GM19397 (cell line): ENCODE results near the gene PRPS2.

Source experiments
- ATAC-seq: cut with Tn5 transposase; IDR thresholded peaks from one replicate; pipeline ENCODE4 v1.9.1; 2021; ENCODE audit warnings: mild to moderate bottlenecking, moderate library complexity; ENCODE audit not compliant: unreplicated experiment

Gene PRPS2

DNA sequence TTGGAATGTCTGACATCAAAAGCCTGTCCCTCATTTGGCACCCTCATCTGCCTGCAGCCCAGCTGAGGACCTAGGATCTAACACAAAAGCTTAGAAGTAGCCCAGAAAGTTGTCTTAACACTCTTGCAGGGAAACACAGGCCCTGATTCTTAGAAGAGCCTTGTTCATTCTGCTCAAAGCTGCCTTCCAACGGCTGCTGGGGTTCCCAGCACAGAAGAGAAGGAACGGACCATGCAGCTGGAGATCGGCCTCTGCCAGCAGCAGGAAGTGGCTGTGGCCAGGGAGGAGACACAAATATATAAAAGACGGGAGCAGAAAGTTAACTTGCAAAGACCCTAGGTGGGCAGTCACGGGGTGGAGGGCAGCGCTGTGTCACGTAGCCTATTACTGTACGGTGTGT, 20.4 kb downstream of the PRPS2 start:
- ATAC-seq, result no peak

DNA sequence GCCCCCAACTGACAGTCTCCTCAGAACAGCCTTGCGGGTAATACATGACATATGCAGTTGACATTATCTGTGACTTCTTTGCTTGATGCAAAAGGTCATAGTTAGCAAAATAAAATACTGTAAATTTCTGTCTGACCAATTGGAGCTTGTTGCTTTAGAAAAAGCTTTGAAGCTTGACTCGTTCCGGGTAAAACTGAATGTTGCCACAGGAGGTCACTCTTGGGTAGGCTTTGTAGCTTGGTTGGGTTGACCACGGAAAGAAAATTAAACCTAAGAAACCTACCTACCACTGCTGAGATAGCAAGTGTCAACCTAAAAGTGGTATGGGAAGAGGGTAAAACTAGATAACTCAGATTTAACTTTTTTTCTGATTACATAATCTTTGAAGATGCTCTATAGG, 23.2 kb downstream of the PRPS2 start:
- no peak for ATAC-seq

DNA sequence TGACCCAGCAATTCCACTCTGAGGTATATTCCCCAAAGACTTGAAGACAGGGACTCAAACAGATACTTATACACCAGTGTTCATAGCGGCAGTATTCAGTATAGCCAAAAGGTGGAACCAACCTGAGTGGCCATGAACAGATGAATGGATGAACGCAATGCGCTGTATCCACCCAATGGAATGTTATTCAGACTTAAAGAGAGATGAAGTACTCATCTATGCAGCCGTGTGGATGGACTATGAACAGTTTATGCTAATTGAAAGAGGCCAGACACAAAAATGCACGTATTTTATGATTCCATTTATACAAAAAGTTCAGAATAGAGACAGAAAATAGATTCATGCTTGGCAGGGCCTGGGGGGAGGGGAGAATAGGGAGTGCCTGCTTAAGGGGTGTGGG, 26.3 kb downstream of the PRPS2 start:
- ATAC-seq, result no peak

DNA sequence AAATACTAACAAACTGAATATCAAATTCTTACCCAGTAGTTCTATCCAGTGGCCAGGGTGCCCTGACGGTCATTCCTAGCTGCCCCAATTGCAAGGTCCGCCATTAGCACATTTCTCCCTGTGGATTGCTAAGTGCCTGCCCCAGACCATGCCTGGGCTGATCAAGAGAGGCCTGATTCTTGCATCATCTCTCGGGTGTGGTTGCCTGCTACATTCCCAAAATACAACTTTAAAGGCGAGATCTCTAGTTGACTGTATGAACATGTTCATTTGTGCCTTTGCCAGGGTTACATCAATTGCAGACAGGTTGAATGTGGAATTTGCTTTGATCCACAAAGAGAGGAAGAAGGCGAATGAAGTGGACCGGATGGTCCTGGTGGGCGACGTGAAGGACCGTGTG, 28.0 kb downstream of the PRPS2 start:
- ATAC-seq, result no peak

DNA sequence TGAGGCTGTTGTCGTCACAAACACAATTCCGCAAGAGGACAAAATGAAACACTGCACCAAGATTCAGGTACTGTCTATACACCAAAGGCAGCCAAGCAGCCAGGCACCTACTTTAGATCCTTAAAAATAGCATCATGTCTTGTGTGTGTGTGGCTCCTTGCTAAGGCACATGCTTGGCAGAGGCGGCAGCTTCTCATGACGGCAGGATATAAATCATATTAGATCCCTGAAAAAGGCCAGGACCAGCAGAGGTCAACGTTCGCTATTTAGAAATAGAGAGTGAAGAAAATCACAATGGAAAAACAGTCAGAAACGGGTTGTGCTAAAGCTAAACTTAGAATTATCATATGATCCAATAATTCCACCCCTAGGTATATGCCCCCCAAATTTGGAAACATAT, 29.5 kb downstream of the PRPS2 start:
- ATAC-seq, result no peak

DNA sequence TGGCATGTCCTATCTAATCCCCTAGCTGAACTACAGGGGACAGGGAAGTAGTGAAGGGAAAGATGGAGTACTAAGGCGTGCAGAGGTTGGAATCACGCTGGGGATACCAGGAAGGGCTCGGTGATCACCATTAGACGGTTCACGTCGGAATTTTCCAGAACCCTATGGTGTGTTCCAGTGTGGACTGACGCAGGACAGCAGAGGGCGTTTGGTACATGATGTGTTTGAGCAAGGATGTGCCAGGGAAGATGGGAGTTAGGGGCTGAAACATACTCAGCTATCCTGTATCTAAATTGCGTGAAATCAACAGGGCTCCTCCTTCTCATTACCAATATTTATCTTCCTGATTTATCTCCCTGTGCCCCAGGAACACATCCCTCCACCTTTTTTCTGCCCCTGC, 33.7 kb downstream of the PRPS2 start:
- no peak for ATAC-seq

DNA sequence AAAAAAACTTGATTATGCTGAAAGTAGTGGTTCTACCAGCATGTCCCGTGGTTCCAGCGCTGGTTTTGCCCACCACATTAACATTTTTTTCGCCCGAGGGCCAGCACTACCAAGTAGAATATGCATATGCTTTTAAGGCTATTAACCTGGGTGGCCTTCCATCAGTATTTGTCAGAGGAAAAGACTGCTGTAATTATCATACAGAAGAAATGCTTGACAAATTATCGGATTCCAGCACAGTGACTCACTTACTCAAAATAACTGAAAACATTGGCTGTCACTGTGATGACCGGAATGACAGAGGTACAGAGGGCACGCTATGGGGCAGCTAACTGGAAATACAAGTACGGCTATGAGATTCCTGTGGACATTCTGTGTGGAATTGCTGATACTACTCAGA, 34.6 kb downstream of the PRPS2 start:
- ATAC-seq, result no peak

DNA sequence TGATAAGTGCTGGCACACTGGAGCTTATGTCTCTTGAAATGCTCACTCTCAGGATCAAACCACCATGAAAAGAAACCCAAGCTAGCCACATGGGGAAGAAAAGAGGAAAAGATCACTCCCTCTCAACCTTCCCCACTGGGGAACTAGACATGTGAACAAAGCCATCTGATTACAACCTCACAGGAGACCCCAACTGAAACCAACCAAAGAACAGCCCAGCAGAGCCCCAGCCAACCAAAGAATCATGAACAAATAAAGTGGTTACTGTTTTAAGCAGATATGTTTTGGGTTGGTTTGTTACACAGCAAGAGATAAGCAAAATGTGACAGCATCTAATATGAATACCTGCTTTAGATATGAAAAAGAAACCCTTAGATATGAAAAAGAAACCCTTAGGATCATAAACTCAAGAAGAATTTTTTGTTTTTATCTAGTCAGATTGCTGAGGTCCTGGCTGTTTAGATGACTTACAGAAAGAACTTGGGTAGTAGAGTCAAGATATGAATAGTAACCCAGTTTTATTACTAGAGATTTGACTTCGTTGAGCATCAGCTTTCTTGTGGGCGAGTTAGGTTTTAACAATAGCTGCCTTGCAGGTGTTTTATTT, 52.0 kb downstream of the PRPS2 start:
- ATAC-seq, result no peak

DNA sequence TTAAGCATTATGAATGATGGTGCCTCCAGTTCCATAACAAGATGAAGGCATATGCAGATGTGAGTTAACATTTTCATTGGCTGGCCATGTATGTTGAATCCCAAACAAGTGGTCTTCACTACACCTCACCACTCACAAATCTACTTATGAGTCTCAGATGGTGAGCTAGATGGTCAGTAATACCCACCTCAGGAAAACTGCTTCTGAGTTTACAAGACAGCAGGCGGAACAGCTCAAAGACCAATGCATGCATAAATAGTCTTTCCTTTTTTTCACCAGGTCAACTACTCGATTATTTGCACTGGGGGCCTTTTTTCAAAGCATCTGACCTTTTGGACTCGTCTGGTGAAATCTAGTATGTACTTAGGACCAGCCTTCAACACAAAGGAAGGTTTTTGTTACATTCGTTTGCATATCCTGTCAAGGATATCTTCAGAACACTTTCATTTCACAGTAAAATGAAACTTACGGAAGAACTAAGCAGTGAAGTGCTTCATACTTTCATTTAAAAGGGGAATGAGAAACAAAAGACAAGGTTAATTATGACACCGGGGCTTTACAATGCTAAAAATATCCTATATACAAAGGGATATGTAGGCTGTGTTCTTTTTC, 52.6 kb downstream of the PRPS2 start:
- ATAC-seq, result peak; percentile 85

DNA sequence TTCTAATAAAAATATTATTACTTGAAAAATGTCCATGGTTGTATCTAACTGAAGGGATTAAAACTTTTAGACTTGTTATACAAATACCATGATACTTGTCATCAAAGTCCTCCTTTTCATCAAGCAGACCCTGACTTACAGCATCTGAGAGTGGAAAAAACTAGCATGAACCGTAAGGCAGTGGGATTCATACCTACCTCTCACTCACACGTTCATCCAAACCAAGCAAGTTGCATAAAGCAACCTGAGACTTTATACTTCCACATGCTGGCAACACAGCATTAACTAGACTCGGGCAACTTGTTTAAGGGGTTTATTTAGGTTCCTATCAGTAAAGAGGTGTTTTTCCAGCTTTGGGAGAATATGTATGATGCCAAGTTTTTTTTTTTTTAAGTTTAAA, 53.1 kb downstream of the PRPS2 start:
- peak; percentile 28 for ATAC-seq

DNA sequence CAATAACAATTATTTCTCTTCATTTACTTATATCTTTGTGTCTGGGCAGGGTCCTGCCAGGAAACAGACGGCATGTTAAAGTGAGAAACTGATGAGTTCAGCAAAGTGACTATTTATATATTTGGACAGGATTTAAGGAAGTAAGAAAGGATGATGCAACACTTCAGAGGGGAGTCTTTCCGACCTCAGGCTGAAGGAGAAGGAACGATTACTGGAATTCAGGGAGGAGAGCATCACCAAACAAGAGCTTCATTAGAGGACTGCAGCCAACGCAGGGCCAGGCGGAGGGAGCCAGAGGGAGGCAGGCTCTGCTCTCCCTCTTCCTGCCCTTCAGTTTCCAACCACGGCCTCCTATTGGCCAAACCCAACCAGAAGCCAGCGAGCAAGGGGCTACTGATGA, 74.1 kb downstream of the PRPS2 start:
- no peak for ATAC-seq

DNA sequence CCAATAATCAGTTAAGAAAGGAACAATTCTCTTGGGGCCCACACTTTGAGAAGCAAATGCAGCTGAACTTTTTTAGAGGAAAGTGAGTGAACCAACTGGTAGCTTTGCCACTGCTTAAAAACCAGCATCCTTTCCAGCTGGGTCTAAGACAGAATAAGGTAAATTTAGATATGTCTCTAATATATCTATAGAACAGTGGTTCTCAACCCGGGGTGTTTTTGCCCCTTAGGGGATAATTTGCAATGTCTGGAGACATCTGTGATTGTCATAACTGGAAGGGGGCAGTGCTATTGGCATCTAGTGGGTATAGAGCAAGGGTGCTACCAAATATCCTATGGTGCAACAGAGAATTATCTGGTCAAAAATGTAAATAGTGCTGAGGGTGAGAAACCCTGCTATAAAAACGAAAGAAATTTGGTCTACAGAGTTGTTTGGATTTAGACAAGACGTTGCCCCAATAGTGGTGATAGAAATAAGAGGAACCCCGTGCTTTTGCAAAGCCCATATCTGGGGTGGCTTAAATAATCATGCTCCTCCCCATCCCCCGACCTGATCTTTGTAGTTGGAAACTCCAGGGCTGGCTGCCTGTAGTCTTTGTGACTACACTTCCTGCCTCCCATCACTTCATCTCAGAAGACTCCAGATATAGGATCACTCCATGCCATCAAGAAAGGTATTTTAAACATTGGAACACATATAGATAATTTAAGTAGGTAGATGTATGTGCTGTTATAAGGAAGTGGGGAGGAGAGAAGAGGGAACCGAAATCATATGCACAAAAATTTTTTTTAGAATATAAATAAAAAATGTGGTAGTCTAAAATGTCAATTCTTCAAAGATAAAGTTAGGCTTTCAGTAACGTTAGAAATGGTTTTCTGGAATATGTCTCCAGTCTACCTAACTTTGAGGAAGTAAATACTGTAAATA, 75.5 kb downstream of the PRPS2 start, which contains the start of gene TLR7:
TLR7 (plus strand) TSS at position 622 of the 927 bp plus-strand sequence. CDS start 507 bp downstream, outside the sequence.
- ATAC-seq, result peak; percentile 50

DNA sequence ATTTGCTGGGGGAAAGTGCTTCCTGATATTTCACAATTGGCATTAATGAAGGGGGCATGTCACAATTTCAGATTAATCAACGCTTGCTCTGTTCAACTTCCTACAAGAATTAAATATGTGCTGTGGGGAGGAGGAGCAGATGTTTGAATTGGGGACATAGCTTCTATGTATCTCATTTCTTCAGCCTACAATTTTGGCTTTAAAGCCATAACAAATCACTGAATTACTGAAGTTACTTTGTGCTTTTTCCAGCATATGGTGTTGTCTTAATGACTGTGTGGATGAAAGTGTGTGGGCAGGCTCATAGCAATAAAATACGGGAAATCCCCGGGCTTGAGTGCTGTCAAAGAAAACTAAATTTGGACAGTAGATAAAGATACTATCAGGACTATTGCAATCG, 76.5 kb downstream of the PRPS2 start:
- no peak for ATAC-seq

DNA sequence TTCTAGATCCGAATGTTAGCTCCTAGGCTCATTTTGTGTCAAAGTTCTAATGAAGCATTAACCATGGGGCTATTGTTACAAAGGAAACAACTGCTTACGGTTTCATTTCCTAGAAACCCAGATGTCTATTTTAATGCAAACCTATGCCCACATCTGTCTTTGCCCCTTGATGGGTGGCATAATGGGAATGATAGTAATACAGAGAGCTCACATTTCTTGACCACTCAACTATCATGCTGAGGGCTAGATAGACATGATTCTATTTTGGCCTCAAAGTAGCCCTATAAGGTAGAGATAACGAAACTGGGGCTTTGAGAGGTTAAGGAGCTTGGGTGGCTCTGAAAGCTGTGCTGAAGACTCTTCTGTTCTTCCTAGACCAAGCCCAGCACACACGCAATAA, 77.5 kb downstream of the PRPS2 start:
- no peak for ATAC-seq

DNA sequence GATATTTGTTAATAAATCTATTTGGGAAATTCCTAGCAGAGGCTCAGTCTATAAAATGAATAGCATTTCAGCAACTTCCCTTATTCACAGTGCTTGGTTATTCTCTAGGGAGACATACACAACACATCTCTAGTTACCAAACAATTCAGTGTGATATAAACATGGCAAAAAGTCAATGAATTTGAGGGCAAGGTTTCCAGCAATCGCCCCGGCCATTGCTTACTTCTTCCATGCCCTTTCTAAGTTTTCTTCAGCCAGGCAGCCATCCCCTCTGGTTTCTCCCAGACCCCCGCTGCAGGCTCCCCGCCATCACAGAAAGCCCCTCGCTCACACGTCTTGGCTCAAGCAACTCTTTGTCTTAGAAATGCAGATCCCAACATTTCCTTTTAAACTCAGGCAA, 80.0 kb downstream of the PRPS2 start:
- ATAC-seq, result no peak

DNA sequence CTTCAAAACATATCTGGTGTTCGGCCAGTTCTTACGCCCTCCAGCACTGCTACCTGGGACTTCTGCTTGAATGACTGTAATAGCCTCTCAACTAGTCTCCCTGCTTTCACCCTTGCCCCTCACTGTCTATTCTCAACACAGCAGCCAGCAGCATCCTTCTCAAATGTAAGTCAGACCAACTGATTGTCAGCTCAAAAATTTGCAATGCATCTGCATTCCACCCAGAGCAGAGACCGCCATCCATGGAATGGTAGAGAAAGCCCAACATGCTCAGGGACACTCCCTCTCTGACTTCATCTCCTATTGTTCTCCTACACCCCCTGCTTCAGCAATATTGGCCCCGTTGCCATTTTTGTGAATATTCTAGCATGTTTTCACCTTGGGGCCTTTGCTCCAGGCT, 81.5 kb downstream of the PRPS2 start:
- ATAC-seq, result no peak
